ENCODE measurements around the gene SCARB1.
A peak's percentile ranks its signal among the peaks of the same experiment; 100 is the strongest.

SCARB1 gene

GRCh38 chr12:124827588-124828184 lies 36.0 kb downstream of the SCARB1 start:
- Histone ChIP-seq H3K4me1 (ENCODE audit: control insufficient read depth, insufficient read depth, low read length) (peaks cover 18% of the 10 kb centered on the region), H3K36me3 (ENCODE audit: control insufficient read depth, insufficient read depth, low read length) (no peaks in the 10 kb centered on the region), H3K9ac (ENCODE audit: low read depth, low read length) (no peak overlapping the region), H3K4me3 (ENCODE audit: low read depth, low read length) (no peak overlapping the region), H3K27ac (ENCODE audit: low read depth, low read length) (no peak overlapping the region), H3K27me3 (ENCODE audit: control insufficient read depth, insufficient read depth, low read length) (no peaks in the 10 kb centered on the region), H3K9me3 (ENCODE audit: control insufficient read depth, insufficient read depth, low read length) (no peaks in the 10 kb centered on the region)

GRCh38 chr12:124824195-124824594 lies 39.5 kb downstream of the SCARB1 start:
- no peak overlapping the region for H3K9ac ChIP-seq (ENCODE audit: low read depth, low read length)
- H3K27ac ChIP-seq (ENCODE audit: low read depth, low read length): no peak overlapping the region
- no peaks in the 10 kb centered on the region for H3K9me3 ChIP-seq (ENCODE audit: control insufficient read depth, insufficient read depth, low read length)
- no peak overlapping the region for H3K4me3 ChIP-seq (ENCODE audit: low read depth, low read length)
- no peaks in the 10 kb centered on the region for H3K36me3 ChIP-seq (ENCODE audit: control insufficient read depth, insufficient read depth, low read length)
- peaks cover 15% of the 10 kb centered on the region for H3K4me1 ChIP-seq (ENCODE audit: control insufficient read depth, insufficient read depth, low read length)
- H3K27me3 ChIP-seq (ENCODE audit: control insufficient read depth, insufficient read depth, low read length): no peaks in the 10 kb centered on the region

- Histone ChIP-seq H3K4me1 (ENCODE audit: control insufficient read depth, insufficient read depth, low read length) (peaks cover 15% of the 10 kb centered on the region), H3K36me3 (ENCODE audit: control insufficient read depth, insufficient read depth, low read length) (no peaks in the 10 kb centered on the region), H3K27ac (ENCODE audit: low read depth, low read length) (peak overlapping the region; percentile 49), H3K4me3 (ENCODE audit: low read depth, low read length) (no peak overlapping the region), H3K27me3 (ENCODE audit: control insufficient read depth, insufficient read depth, low read length) (no peaks in the 10 kb centered on the region), H3K9ac (ENCODE audit: low read depth, low read length) (no peak overlapping the region), H3K9me3 (ENCODE audit: control insufficient read depth, insufficient read depth, low read length) (no peaks in the 10 kb centered on the region)
Observed at GRCh38 chr12:124823272-124823970, 40.2 kb downstream of the SCARB1 start.

- no peak overlapping the region for H3K4me3 ChIP-seq (ENCODE audit: low read depth, low read length)
- no peak overlapping the region for H3K9ac ChIP-seq (ENCODE audit: low read depth, low read length)
- H3K27ac ChIP-seq (ENCODE audit: low read depth, low read length): no peak overlapping the region
- H3K27me3 ChIP-seq (ENCODE audit: control insufficient read depth, insufficient read depth, low read length): no peaks in the 10 kb centered on the region
- no peaks in the 10 kb centered on the region for H3K9me3 ChIP-seq (ENCODE audit: control insufficient read depth, insufficient read depth, low read length)
- H3K4me1 ChIP-seq (ENCODE audit: control insufficient read depth, insufficient read depth, low read length): peaks cover 15% of the 10 kb centered on the region
- no peaks in the 10 kb centered on the region for H3K36me3 ChIP-seq (ENCODE audit: control insufficient read depth, insufficient read depth, low read length)
Observed at GRCh38 chr12:124822218-124822617, 41.4 kb downstream of the SCARB1 start.

- Histone ChIP-seq H3K4me3 (ENCODE audit: low read depth, low read length) (no peak overlapping the region), H3K36me3 (ENCODE audit: control insufficient read depth, insufficient read depth, low read length) (no peaks in the 10 kb centered on the region), H3K9ac (ENCODE audit: low read depth, low read length) (no peak overlapping the region), H3K4me1 (ENCODE audit: control insufficient read depth, insufficient read depth, low read length) (peaks cover 15% of the 10 kb centered on the region), H3K9me3 (ENCODE audit: control insufficient read depth, insufficient read depth, low read length) (no peaks in the 10 kb centered on the region), H3K27ac (ENCODE audit: low read depth, low read length) (no peak overlapping the region), H3K27me3 (ENCODE audit: control insufficient read depth, insufficient read depth, low read length) (no peaks in the 10 kb centered on the region)
Observed at GRCh38 chr12:124821252-124822200, 42.1 kb downstream of the SCARB1 start.

GRCh38 chr12:124820199-124820598 lies 43.5 kb downstream of the SCARB1 start:
- Histone ChIP-seq H3K36me3 (ENCODE audit: control insufficient read depth, insufficient read depth, low read length) (no peaks in the 10 kb centered on the region), H3K27ac (ENCODE audit: low read depth, low read length) (no peak overlapping the region), H3K4me3 (ENCODE audit: low read depth, low read length) (no peak overlapping the region)

GRCh38 chr12:124819525-124819924 lies 44.1 kb downstream of the SCARB1 start:
- Histone ChIP-seq H3K27me3 (ENCODE audit: control insufficient read depth, insufficient read depth, low read length) (no peaks in the 10 kb centered on the region), H3K27ac (ENCODE audit: low read depth, low read length) (no peak overlapping the region), H3K9me3 (ENCODE audit: control insufficient read depth, insufficient read depth, low read length) (no peaks in the 10 kb centered on the region), H3K9ac (ENCODE audit: low read depth, low read length) (no peak overlapping the region), H3K4me3 (ENCODE audit: low read depth, low read length) (no peak overlapping the region), H3K36me3 (ENCODE audit: control insufficient read depth, insufficient read depth, low read length) (peaks cover 5% of the 10 kb centered on the region), H3K4me1 (ENCODE audit: control insufficient read depth, insufficient read depth, low read length) (peaks cover 12% of the 10 kb centered on the region)

More at GRCh38 chr12:124820199-124820598, 43.5 kb downstream of the SCARB1 start:
- peaks cover 15% of the 10 kb centered on the region for H3K4me1 ChIP-seq (ENCODE audit: control insufficient read depth, insufficient read depth, low read length)
- H3K9me3 ChIP-seq (ENCODE audit: control insufficient read depth, insufficient read depth, low read length): no peaks in the 10 kb centered on the region
- no peaks in the 10 kb centered on the region for H3K27me3 ChIP-seq (ENCODE audit: control insufficient read depth, insufficient read depth, low read length)
- H3K9ac ChIP-seq (ENCODE audit: low read depth, low read length): no peak overlapping the region

- H3K27me3 ChIP-seq (ENCODE audit: control insufficient read depth, insufficient read depth, low read length): no peaks in the 10 kb centered on the region
- H3K4me3 ChIP-seq (ENCODE audit: low read depth, low read length): no peak overlapping the region
- H3K27ac ChIP-seq (ENCODE audit: low read depth, low read length): no peak overlapping the region
- H3K4me1 ChIP-seq (ENCODE audit: control insufficient read depth, insufficient read depth, low read length): peaks cover 7% of the 10 kb centered on the region; the same call in 1 of the 2 replicates
- H3K36me3 ChIP-seq (ENCODE audit: control insufficient read depth, insufficient read depth, low read length): peaks cover 9% of the 10 kb centered on the region
- no peaks in the 10 kb centered on the region for H3K9me3 ChIP-seq (ENCODE audit: control insufficient read depth, insufficient read depth, low read length)
- no peak overlapping the region for H3K9ac ChIP-seq (ENCODE audit: low read depth, low read length)
Observed at GRCh38 chr12:124819080-124819479, 44.6 kb downstream of the SCARB1 start.

GRCh38 chr12:124817076-124818000 lies 46.3 kb downstream of the SCARB1 start:
- Histone ChIP-seq H3K9me3 (ENCODE audit: control insufficient read depth, insufficient read depth, low read length) (no peaks in the 10 kb centered on the region), H3K9ac (ENCODE audit: low read depth, low read length) (no peak overlapping the region), H3K4me3 (ENCODE audit: low read depth, low read length) (no peak overlapping the region), H3K4me1 (ENCODE audit: control insufficient read depth, insufficient read depth, low read length) (no peaks in the 10 kb centered on the region), H3K36me3 (ENCODE audit: control insufficient read depth, insufficient read depth, low read length) (peaks cover 17% of the 10 kb centered on the region), H3K27me3 (ENCODE audit: control insufficient read depth, insufficient read depth, low read length) (no peaks in the 10 kb centered on the region), H3K27ac (ENCODE audit: low read depth, low read length) (no peak overlapping the region)

GRCh38 chr12:124816295-124816854 lies 47.3 kb downstream of the SCARB1 start:
- no peak overlapping the region for H3K9ac ChIP-seq (ENCODE audit: low read depth, low read length)
- H3K27ac ChIP-seq (ENCODE audit: low read depth, low read length): no peak overlapping the region
- no peaks in the 10 kb centered on the region for H3K4me1 ChIP-seq (ENCODE audit: control insufficient read depth, insufficient read depth, low read length)
- H3K4me3 ChIP-seq (ENCODE audit: low read depth, low read length): no peak overlapping the region
- no peaks in the 10 kb centered on the region for H3K27me3 ChIP-seq (ENCODE audit: control insufficient read depth, insufficient read depth, low read length)
- H3K36me3 ChIP-seq (ENCODE audit: control insufficient read depth, insufficient read depth, low read length): peaks cover 23% of the 10 kb centered on the region
- H3K9me3 ChIP-seq (ENCODE audit: control insufficient read depth, insufficient read depth, low read length): no peaks in the 10 kb centered on the region
